Ectodermal cell (in vitro differentiated cells): ENCODE data around the gene DUXB.

Source experiments
- H3K27ac ChIP-seq: 2 replicates; pipeline ENCODE4 v1.7.0; 2013; ENCODE audit warnings: mild to moderate bottlenecking, low read depth, low read length; ENCODE audit not compliant: insufficient read depth, poor library complexity, severe bottlenecking
- H3K27me3 ChIP-seq: 2 replicates; pipeline ENCODE4 v1.7.0; 2013; ENCODE audit warnings: mild to moderate bottlenecking, low read length; ENCODE audit not compliant: insufficient read depth, control insufficient read depth, poor library complexity, severe bottlenecking
- H3K36me3 ChIP-seq: one replicate; pipeline ENCODE4 v1.7.0; 2013; ENCODE audit warnings: low read length; ENCODE audit not compliant: control insufficient read depth, insufficient read depth
- H3K4me1 ChIP-seq: one replicate; pipeline ENCODE4 v1.7.0; 2013; ENCODE audit warnings: low read length; ENCODE audit not compliant: control insufficient read depth, insufficient read depth
- H3K4me3 ChIP-seq: 2 replicates; pipeline ENCODE4 v1.7.0; 2013; ENCODE audit warnings: low read depth, low read length, control low read depth; ENCODE audit not compliant: insufficient read depth
- H3K9me3 ChIP-seq: 2 replicates; pipeline ENCODE4 v1.7.0; 2013; ENCODE audit warnings: mild to moderate bottlenecking, low read length, moderate library complexity; ENCODE audit not compliant: control insufficient read depth
- WGBS, 2 experiments: methylation state at CpG; one replicate each; pipeline ENCODE4 v1.1.7; 2013; ENCODE audit warnings: missing lambda C conversion rate in 2 of 2; 5-methylcytosine and 5-hydroxymethylcytosine counted together

Gene DUXB

GRCh38 chr16:75718452-75718851, 17.2 kb upstream of the DUXB start:
- Histone ChIP-seq H3K4me1 (no peaks in the 10 kb centered on the region), H3K27ac (no peak overlapping the region), H3K9me3 (no peaks in the 10 kb centered on the region), H3K36me3 (no peaks in the 10 kb centered on the region), H3K4me3 (no peak overlapping the region), H3K27me3 (no peaks in the 10 kb centered on the region)
- 88 to 90% methylated on average over 3 of the region's 4 CpGs for WGBS, 2 experiments

GRCh38 chr16:75714661-75715060, 13.4 kb upstream of the DUXB start:
- Histone ChIP-seq H3K9me3 (peaks cover 3% of the 10 kb centered on the region), H3K36me3 (no peaks in the 10 kb centered on the region), H3K27me3 (no peaks in the 10 kb centered on the region), H3K27ac (no peak overlapping the region), H3K4me3 (no peak overlapping the region), H3K4me1 (no peaks in the 10 kb centered on the region)

GRCh38 chr16:75710344-75710743, 9.1 kb upstream of the DUXB start:
- H3K9me3 ChIP-seq, result peaks cover 3% of the 10 kb centered on the region
- no peak overlapping the region for H3K27ac ChIP-seq
- H3K4me1 ChIP-seq, result no peaks in the 10 kb centered on the region
- no peaks in the 10 kb centered on the region for H3K27me3 ChIP-seq
- no peaks in the 10 kb centered on the region for H3K36me3 ChIP-seq
- WGBS, 2 experiments, result 92 to 99% methylated on average over 2 of the region's 2 CpGs
- no peak overlapping the region for H3K4me3 ChIP-seq

- Histone ChIP-seq H3K9me3 (no peaks in the 10 kb centered on the region), H3K27me3 (no peaks in the 10 kb centered on the region), H3K4me3 (no peak overlapping the region), H3K4me1 (no peaks in the 10 kb centered on the region), H3K36me3 (no peaks in the 10 kb centered on the region), H3K27ac (no peak overlapping the region)
- whole genome bisulfite sequencing, 2 experiments, result 94 to 95% methylated on average over 4 of the region's 4 CpGs
These were observed 2.0 kb upstream of the DUXB start for GRCh38 chr16:75703306-75703705.

- no peaks in the 10 kb centered on the region for H3K36me3 ChIP-seq
- H3K4me1 ChIP-seq, result no peaks in the 10 kb centered on the region
- H3K27ac ChIP-seq, result no peak overlapping the region
- H3K4me3 ChIP-seq, result no peak overlapping the region
- 72 to 81% methylated on average over 2 of the region's 2 CpGs for WGBS, 2 experiments
- no peaks in the 10 kb centered on the region for H3K9me3 ChIP-seq
- no peaks in the 10 kb centered on the region for H3K27me3 ChIP-seq
These were observed 981 bp upstream of the DUXB start for GRCh38 chr16:75702242-75702641.

GRCh38 chr16:75697571-75697970, 3.7 kb downstream of the DUXB start:
- no peaks in the 10 kb centered on the region for H3K9me3 ChIP-seq
- no peaks in the 10 kb centered on the region for H3K4me1 ChIP-seq
- no peak overlapping the region for H3K4me3 ChIP-seq
- no peak overlapping the region for H3K27ac ChIP-seq
- H3K27me3 ChIP-seq, result no peaks in the 10 kb centered on the region
- H3K36me3 ChIP-seq, result no peaks in the 10 kb centered on the region
- 90 to 92% methylated on average over 5 of the region's 5 CpGs for WGBS, 2 experiments

GRCh38 chr16:75695708-75696107, 5.6 kb downstream of the DUXB start:
- no peak overlapping the region for H3K4me3 ChIP-seq

GRCh38 chr16:75687361-75687760, 13.9 kb downstream of the DUXB start:
- H3K4me3 ChIP-seq, result no peak overlapping the region
- no peak overlapping the region for H3K27ac ChIP-seq
- no peaks in the 10 kb centered on the region for H3K27me3 ChIP-seq
- no peaks in the 10 kb centered on the region for H3K9me3 ChIP-seq
- no peaks in the 10 kb centered on the region for H3K4me1 ChIP-seq
- no peaks in the 10 kb centered on the region for H3K36me3 ChIP-seq

More at GRCh38 chr16:75695708-75696107, 5.6 kb downstream of the DUXB start:
- Histone ChIP-seq H3K27ac (no peak overlapping the region), H3K4me1 (no peaks in the 10 kb centered on the region), H3K9me3 (no peaks in the 10 kb centered on the region), H3K27me3 (no peaks in the 10 kb centered on the region), H3K36me3 (no peaks in the 10 kb centered on the region)
- 89 to 93% methylated on average over 6 of the region's 6 CpGs for WGBS, 2 experiments

- H3K36me3 ChIP-seq, result no peaks in the 10 kb centered on the region
- no peak overlapping the region for H3K27ac ChIP-seq
- H3K9me3 ChIP-seq, result no peaks in the 10 kb centered on the region
- no peaks in the 10 kb centered on the region for H3K27me3 ChIP-seq
- no peak overlapping the region for H3K4me3 ChIP-seq
- no peaks in the 10 kb centered on the region for H3K4me1 ChIP-seq
- whole genome bisulfite sequencing, 2 experiments, result 91 to 93% methylated on average over 14 of the region's 14 CpGs
These were observed 19.0 kb downstream of the DUXB start for GRCh38 chr16:75682308-75682707.

GRCh38 chr16:75679366-75679765, 21.9 kb downstream of the DUXB start:
- Histone ChIP-seq H3K27ac (no peak overlapping the region), H3K36me3 (no peaks in the 10 kb centered on the region), H3K9me3 (no peaks in the 10 kb centered on the region), H3K4me3 (no peak overlapping the region), H3K27me3 (no peaks in the 10 kb centered on the region), H3K4me1 (no peaks in the 10 kb centered on the region)
- WGBS, 2 experiments, result 92 to 94% methylated on average over 5 of the region's 5 CpGs

GRCh38 chr16:75676909-75677308, 24.4 kb downstream of the DUXB start, which contains the start of gene CPHXL2:
TSS of gene CPHXL2 (minus strand) at chr16:75677009. CDS start at chr16:75676999, 10 bp downstream.
- H3K27me3 ChIP-seq, result no peaks in the 10 kb centered on the region
- H3K4me1 ChIP-seq, result no peaks in the 10 kb centered on the region
- no peaks in the 10 kb centered on the region for H3K36me3 ChIP-seq
- WGBS, 2 experiments, result 90 to 94% methylated on average over 4 of the region's 4 CpGs
- no peak within 1 kb of the TSS for H3K4me3 ChIP-seq
- no peaks in the 10 kb centered on the region for H3K9me3 ChIP-seq
- H3K27ac ChIP-seq, result no peak within 1 kb of the TSS
